ENCODE measurements around the gene JPH3.

Gene JPH3

GRCh38 chr16:87744750-87745514 is 142.6 kb downstream of the JPH3 start:
- DNase-seq = no peak

- DNase-seq = no peak
Observed at GRCh38 chr16:87746178-87746577, 143.9 kb downstream of the JPH3 start.
